UCSD-AML1 (cell line): ENCODE data around the gene KRTAP10-7.
"Not testable (repeated sequence)": the region's sequence is repeated elsewhere in the genome, so short reads cannot be mapped to it uniquely, and the experiment has no call there.

Source experiments
- DNase-seq: peaks from one replicate; lab custom pipeline; 2025; ENCODE audit not compliant: unreplicated experiment; lab: John Stamatoyannopoulos, UW

Gene KRTAP10-7, protein sequence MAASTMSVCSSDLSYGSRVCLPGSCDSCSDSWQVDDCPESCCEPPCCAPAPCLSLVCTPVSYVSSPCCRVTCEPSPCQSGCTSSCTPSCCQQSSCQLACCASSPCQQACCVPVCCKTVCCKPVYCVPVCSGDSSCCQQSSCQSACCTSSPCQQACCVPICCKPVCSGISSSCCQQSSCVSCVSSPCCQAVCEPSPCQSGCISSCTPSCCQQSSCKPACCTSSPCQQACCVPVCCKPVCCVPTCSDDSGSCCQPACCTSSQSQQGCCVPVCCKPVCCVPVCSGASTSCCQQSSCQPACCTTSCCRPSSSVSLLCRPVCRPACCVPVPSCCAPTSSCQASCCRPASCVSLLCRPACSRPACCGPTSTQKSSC

DNA sequence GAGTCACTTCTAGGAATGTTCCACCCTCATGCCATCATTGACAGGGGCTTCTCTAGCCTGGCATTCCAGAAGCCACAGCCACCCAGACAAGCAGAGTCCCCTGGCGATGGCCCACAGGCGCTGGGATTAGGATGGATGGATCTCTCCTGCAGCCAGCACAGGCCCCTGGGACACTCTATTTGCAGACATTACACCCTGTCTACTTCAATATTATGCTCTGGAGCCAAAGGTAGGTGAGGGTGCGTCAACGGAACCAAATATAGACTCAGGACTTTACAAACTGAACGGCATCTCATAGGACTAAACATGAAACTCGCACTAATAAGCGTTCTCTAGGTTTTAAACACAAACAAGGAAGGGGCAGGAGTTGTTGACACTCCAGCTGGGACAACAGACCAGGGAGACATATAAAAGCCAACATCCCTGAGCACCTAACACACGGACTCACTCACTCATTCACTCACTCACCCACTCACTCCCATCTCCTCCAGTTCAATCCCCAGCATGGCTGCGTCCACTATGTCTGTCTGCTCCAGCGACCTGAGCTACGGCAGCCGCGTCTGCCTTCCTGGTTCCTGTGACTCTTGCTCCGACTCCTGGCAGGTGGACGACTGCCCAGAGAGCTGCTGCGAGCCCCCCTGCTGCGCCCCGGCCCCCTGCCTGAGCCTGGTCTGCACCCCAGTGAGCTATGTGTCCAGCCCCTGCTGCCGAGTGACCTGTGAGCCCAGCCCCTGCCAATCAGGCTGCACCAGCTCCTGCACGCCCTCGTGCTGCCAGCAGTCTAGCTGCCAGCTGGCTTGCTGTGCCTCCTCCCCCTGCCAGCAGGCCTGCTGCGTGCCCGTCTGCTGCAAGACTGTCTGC is at the start of gene KRTAP10-7:
Gene KRTAP10-7 (plus strand): TSS at position 480 of the 861 bp plus-strand sequence. CDS start 25 bp downstream, at position 505.
- DNase-seq, result not testable (repeated sequence)

GRCh38 chr21:44550807-44551206 is 49.6 kb upstream of the KRTAP10-7 start:
- no peak for DNase-seq

DNA sequence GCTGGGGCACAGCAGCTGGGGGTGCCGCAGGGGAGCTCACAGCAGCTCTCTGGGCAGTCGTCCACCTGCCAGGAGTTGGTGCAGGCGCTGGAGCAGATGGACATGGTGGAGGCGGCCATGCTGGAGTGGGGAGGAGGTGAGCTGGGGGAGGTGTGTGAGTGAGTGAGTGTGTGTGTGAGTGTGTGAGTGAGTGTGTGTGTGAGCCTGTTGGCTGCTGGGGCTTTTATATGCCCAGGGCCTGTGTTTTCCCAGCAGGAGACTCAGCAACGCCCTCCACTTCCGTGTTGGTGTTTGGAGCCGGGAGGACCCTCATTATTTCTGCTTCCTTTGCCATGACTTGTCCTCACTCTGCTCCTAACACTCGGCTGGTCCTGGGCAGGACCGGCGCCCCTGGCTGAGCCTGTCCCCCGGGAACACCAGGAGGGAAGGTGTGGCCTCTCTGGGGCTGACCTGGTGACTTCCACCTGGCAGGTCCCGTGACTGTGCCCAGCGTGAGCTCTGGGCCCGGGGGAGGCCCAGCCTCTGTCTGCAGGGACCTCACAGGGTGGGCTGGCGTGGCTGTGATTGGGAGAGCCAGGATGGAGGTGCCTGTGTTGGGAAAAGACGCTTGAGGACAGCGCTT is 48.9 kb upstream of the KRTAP10-7 start, which contains the start of gene KRTAP10-2:
Gene KRTAP10-2 (minus strand): TSS at position 166 of the 622 bp plus-strand sequence. CDS start 47 bp downstream, at position 119.
- no peak for DNase-seq

GRCh38 chr21:44552136-44552535 is 48.3 kb upstream of the KRTAP10-7 start:
- no peak for DNase-seq

DNA sequence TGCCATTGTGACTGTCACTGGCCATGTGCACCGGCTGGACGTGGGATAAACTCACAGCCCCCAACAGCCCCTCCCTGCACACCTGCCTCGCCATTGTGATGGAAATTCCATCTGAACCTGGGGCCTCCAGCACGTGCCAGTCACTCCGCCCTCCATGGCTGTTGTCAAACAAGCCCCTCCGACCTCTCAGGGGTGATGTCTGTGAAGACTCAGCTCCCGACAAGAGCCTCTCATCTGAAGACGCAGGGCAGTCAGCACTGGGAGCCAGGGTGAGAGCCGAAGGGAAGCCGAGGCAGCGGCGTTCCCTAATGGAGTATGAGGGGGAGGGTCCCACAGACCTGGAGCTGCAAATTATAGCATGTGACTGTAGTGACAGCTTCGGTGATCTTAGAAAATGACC is 47.7 kb upstream of the KRTAP10-7 start:
- no peak for DNase-seq

DNA sequence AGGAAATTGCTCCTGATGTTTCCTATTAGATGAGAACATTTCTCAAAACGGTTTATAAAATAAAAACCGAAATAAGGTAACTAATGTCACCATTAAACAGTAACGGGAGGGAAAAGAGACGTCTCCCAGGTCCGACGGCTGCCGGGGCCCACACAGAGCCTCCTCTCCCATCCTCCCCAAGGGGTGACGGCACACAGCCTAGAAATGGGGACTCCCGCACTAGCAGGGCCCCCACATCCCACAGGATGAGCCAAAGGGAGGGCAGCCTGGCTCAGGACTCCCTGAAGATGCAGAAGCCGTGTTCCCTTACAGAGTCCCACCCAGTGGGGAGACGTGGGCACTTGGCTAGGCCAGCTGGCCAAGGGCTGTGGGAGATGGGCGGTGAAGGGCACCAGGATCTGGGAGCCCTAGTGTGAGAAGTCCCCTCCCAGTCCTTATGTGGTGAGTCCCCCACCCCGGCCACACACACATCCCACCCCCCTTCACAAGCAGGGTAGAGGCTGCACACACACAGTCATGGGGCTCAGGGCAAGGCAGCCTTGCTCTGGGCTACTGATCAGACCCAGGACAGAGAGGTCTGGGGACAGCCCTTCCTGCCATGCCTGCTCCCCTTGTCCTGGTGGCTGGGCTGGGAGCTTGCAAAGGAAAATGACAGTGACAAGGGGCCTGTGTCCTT is 45.1 kb upstream of the KRTAP10-7 start:
- no peak for DNase-seq

DNA sequence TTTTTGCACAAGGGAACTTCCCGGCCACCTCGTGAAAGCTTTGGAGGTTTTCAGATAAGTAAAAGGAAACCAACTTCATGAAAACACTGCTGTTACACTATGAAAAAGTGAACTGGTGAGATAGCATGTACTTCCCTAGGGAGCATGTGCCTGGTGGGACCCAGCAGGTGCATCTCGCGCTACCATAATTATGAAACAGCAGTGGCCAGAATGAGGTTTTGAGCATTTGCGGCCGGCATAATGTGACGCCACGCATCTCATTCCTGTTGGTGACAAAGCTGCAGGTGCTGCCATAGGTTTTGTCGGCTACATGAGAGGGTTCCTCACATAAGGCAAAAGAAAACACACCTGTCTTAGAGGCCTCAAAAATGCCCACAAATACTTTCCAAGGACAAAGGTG is 43.5 kb upstream of the KRTAP10-7 start:
- DNase-seq, result no peak

DNA sequence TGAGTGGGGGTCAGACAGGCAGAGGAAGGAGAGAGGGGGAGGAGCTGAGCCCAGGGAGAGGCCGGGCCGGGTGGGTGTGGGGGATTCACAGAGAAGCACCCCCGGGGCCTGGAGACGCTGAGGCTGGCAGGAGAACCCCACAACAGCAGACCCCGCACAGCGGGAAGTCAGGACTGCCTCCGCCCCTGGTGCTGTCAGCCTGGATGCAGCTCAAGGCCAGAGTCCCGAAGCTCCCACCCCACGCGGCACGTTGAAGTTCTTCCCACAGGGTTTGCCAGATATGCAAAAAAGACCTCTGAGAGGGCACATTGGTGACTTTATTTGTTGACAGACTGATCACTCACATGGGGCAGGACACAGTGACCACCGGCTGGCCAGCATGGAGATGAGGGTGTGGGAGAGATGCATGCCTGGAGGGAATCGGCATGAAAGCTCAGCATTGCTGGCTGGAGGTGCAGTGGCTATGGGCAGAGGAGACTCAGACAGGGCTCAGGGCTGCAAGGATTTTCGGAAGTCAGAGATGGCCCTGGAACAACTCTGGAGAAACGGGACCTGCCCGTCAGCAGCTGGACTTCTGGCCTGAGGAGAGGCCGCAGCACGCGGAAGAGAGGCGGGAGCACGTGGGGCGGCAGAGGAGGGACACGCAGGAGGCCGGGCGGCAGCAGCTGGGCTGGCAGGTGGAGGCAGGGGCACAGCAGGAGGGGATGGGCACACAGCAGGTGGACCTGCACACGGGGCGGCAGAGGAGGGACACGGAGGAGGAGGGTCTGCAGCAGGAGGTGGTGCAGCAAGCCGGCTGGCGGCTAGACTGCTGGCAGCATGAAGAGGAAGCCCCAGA is 42.7 kb upstream of the KRTAP10-7 start:
- DNase-seq, result no peak

DNA sequence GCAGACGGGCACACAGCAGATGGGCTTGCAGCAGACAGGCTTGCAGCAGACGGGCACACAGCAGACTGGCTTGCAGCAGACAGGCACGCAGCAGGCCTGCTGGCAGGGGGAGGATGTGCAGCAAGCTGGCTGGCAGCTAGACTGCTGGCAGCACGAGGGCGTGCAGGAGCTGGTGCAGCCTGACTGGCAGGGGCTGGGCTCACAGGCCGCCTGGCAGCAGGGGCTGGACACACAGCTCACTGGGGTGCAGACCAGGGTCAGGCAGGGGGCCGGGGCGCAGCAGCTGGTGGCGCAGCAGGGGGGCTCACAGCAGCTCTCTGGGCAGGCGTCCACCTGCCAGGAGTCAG is 42.1 kb upstream of the KRTAP10-7 start:
- not testable (repeated sequence) for DNase-seq

DNA sequence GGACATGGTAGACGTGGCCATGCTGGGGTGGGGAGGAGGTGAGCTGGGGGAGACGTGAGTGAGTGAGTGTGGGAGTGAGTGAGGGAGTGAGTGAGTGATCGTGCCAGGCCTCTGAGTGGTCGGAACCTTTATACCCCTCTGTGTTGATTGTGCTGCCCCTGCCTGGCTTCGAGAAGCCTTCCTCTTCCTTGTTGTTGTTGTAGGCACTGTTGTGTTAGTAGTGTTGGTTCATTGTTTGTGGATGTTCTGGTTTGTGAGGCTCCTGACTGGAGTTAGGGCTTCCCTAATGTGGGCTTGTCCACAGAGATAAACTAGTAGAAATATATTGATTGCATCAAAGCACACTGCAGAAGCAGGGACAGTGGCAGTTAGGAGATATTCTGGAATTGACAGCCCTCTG is 41.7 kb upstream of the KRTAP10-7 start, which contains the start of gene KRTAP10-3:
Gene KRTAP10-3 (minus strand): TSS at position 101 of the 400 bp plus-strand sequence. CDS start 80 bp downstream, at position 21.
- no peak for DNase-seq

DNA sequence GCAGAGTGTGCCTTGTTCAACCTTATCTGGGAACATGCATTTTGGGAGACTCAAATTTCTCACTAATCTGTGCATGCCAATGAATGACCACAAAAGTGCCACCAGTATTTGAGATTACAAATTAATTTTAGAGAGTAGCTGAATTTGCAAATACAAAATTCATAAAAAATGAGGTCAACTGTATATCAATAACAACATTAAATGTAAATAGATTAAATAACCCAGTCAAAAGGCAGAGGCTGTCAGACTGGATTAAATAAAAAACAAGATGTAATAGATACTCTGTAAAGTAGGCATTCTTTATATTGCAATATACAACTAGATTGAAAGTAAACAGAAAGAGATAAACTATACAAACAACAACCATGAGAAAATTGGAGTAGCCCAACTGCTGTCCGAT is 36.3 kb upstream of the KRTAP10-7 start:
- no peak for DNase-seq

GRCh38 chr21:44564886-44565598 is 35.4 kb upstream of the KRTAP10-7 start:
- DNase-seq, result no peak

GRCh38 chr21:44566403-44566802 is 34.0 kb upstream of the KRTAP10-7 start:
- DNase-seq, result no peak

DNA sequence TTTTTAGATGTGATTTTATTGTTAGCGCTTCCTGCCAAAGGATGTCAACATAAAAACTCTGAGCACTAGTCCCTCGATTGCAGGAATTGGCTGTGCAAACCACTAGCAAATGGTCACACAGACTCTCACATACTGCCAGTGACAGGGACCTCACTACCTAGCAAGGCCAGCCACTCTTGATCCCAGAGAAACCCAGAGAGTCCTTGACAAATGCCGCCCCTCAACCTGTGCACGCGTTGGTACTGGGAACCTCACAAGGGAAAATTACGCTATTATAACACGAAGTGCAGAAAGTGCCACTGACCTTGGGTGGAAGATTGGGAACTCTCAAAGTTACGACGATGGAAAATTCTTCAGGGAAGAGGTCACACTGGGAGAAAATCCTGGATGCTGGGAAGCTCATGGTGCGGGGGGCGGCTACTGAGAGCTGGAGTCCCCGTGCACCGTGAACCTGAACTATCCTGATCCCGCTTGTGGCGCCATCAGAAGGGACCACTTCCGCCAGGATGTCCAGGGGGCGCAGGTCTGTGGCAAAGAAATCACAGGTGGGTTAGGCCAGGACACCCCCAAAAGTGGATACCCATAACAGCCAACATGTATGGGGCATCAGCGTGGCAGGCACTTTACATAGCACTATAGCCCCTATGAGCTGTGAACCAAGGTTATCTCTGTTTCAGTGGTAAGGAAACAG is 32.8 kb upstream of the KRTAP10-7 start:
- no peak for DNase-seq

DNA sequence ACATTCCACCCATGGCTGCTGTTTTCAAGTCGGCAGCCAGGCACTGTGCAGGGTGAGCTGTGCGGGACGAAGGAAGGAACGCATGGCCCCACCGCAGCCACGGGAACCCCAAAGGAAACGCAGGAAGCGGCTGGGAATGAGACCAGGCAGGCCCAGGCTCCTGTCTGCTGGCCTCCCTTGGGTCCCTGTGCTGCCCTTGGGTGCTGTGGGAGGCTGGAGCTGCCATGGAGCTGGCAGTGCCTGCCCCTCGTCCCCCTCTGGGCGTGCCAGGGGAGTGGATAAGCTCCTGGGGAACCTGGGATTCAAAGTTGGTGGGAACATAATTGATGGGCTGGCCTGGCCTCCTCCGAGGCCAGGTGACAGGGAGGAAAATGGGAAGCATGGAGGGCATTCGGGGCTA is 32.1 kb upstream of the KRTAP10-7 start:
- no peak for DNase-seq

DNA sequence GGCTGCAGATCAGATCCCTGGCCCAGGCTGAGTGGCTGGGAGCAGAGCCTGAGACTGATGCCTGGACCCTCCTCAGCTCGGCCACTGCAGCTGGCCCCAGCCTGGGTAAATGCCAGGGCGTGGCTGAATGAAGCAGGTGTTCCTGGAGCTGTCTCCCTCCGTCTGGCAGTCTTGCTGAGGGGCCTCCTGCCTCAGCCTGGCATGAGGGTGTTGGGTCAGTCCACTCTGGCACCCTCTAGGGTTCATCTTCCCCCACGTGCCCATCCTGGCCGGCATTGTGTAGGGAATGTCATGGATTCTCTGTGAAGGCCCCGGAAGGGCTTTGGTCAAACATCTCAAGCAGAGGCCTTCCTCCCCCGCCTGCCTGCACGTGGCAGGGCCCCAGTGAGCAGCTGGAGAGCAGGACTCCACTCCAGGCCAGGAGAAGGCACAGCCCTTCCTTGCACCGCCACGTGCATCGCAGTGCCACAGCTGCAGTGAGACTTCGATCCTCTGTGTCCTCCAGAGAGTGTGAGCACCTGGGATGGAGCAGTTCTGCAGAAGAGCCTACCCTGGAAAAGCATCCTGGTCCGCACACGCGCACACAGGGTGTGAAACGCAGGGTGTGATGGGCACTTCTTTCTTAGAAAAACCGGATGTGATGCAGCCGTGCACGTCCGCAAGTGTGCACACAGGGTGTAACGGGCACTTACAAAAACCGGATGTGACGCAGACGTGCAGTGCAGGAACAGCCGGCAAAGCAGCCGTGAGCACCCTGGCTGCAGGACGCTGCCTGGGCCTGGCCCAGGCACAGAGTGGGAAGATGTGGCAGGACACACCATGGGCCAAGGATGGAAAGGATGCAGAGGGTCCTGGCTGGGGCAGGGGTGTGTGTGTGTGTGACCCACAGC is 31.5 kb upstream of the KRTAP10-7 start:
- no peak for DNase-seq

GRCh38 chr21:44569861-44570517 is 30.4 kb upstream of the KRTAP10-7 start:
- DNase-seq, result no peak
